Superior temporal gyrus (tissue), 1 donor: ENCODE results near the gene HDAC7.
A peak's percentile ranks its signal among the peaks of the same experiment; 100 is the strongest.
"Not testable (repeated sequence)": the region's sequence is repeated elsewhere in the genome, so short reads cannot be mapped to it uniquely, and the experiment has no call there.

Experiments
- DNase-seq: peaks from one replicate; pipeline ENCODE4 v3.0.0-alpha.2; 2016; ENCODE audit errors: extremely low spot score

HDAC7 gene

GRCh38 chr12:47813511-47814196, 6.0 kb downstream of the HDAC7 start:
- DNase-seq = no peak

DNA sequence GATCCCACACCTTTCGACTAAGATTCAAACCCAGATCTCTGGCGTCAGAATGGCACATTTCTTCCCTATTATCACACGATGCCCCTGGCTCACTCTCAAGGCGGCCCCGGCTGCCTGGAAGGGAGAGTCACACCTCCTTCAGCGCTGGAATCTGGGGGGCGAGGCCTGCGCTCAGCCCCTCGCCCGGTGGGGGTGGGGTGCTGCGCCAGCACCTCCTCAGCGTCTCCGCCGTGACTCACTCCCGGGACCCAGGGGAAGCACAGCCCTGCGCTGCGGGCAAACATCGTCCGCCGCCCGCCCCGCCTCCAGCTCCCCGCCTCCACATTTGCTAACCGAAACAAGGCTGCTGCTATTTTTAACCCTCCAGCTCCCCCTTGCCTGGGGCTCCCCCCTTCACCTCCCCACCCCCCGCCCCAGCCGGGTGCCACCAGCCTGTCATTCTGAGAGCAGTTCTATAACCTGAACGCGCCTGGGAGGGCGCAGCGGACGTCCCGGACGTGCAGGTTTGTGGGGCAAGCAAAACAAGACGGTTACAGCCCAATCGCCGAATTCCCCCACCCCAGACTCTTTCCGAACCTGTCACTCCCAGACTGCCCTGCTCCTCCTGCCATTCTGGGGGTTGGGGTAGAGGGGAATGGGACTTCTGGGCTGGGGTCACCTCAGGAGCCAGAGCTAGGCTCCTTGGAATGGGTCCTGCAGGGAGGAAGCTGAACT, 6.7 kb downstream of the HDAC7 start:
- DNase-seq = no peak

DNA sequence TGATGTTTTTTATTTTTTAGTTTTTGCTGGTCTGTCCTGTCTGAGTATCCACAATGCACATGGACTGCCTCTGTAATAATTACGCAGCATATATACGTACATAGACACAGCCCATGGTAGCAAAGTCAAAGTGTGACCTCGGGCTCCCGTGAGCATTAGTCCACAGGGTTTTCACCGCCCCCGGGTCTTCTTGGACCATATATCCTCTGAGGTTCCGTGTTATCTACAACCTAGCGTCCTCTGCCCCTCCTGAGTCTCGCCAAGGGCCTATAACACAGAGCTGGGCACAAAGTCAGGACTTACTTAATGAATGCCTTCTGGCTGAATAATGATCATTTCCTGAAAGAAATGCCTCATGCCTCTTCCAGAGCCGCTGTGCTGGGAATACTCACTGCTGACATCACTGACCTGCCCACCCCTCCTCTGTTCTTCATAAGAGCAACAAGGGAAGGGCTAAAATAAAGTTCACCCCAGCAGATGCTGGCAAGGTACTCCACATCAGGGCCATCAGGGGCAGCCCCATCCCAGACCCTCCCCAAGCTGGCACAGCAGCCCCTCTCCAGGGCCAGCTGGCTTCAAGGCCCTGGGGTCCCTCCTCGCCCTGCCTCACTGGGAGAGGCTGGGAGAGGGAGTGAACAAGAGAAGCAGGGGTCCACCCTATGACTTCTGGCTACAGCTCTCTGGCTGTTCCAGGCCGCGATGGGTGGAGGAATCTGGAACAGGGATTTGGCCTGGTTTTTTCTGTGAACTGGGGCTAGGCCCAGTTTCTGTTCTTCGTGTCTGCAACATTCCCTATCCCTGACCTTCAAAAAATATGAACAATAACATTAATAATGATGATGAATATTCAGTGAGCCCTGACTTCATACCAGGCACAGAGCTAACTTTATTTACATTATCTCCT, 7.9 kb downstream of the HDAC7 start:
- DNase-seq = no peak

DNA sequence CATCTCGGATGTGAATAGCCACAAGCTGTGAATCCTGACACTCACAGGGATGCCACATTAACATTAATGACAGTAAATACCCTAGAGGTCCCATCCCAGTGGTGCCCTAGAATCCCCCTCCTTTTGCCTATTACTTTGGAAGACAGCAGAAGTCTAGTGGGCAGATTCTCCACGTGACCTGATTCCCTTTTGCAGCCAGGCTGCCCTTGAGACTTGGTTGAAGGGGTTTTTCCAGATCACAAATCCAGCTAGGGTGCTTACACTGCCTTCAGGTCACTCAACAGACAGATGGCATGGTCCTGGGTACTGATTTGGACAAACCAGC, 8.7 kb downstream of the HDAC7 start:
- no peak for DNase-seq

GRCh38 chr12:47809518-47809917, 10.2 kb downstream of the HDAC7 start:
- not testable (repeated sequence) for DNase-seq

- no peak for DNase-seq
These were observed 10.9 kb downstream of the HDAC7 start for GRCh38 chr12:47808574-47809365.

DNA sequence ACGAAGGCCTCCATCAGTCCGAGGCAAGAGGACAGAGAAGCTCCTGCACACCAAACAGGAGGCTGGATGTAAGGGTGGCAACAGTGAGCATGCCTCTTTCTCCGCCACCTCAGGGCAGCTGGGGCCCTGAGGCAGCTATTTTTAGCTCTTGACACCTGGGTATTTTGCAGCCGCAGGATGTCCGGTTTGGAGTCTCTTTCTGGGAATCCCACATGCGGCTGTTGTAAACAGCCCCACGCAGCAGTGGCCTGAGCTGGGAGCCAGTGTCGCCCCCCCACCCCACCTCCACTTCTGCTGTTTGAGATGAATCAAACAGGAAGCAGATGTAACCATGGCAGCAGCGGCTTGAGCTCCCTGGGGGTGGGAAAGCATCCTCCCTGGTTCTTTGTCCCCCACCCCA, 11.7 kb downstream of the HDAC7 start:
- no peak for DNase-seq

- DNase-seq = no peak
These were observed 12.4 kb downstream of the HDAC7 start for GRCh38 chr12:47807338-47807737.

- DNase-seq = peak; percentile 6
These were observed 14.3 kb downstream of the HDAC7 start for GRCh38 chr12:47805417-47805816.

DNA sequence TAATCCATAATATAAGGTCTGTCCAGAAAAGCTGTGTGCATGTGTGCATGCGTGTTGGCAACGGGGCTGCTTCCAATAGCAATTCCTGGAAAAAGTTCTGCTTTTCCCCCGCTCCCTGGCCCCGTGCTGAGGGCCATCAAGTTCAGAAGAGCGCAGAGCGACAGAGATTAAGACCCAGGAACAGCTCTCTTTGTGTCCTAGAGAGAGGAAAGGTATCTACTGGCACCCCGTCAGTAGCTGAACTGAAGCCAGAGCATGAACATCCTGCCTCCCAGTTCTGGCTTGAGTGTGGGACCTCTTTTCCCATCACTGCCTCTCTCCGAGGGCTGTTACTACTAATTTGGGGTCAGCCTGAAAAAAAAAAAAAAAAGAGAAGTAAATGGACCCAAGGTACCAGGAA, 15.5 kb downstream of the HDAC7 start:
- DNase-seq = peak; percentile 2

DNA sequence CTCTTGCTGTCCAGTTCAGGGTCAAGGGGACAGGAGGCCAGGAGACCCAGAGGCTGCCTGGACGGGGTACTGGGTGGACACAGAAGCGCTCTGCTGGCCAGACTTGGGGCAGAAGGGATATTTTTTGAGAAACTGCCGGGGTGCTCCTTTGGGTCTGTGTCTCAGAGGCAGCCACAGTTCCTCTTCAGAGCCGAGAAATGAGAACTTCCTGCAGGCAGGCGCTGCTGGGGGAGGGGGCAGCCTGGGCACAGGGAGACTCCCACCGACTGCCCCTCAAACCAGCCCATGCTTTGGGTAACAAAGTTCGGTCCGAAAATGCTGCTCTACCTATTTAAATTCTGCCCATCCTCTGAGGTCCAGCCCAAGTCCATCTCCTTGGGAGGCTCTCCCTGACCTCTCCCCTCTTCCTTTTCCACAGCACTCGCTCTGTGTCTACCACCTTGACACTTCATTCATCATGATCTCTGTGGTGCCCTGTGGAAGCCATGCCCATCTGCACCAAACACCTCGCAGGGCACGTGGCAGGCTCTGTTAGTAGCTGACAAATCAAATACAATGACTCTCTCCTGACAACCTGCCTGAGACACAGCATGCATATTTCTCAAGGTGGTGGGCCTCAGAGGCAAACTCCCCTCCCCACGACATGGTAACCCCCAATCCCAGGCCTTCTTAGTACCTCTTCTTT, 16.4 kb downstream of the HDAC7 start:
- DNase-seq = peak; percentile 1

DNA sequence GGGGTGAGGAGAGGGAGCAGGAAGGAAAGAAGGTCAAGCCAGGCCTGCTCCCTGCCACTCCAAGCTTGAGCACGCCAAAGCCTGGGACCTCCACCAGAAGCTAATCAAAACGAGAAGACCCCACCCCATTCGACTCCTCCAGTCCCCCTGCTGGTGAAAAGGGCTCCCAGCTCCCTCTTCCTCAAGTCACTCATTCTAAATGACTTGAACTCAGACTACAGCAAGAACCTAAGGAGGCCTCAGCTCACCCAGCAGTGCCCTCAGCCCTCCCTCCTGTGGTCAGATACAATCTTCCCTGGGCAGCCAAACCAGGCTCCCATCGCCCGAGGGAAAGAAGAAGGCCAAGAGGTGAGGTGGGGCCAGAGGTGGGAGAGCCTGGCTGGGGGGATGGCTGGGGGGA, 17.4 kb downstream of the HDAC7 start:
- no peak for DNase-seq

DNA sequence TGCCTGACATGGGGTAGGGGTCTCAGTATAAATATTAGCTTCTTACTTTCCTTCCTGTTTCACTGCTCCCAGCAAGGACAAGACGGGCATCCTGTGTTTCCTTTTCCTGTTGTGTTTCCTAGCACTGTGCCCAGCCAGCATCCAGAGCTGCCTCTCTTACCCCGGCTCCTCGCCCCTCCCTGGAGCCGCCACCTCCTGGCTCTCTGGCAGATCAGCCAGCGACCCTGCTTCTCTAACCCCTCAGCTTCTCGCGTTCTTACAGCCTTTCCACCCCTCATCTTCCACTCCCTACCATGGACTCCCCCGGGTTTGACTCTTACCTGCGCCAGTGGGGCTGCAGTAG, 17.8 kb downstream of the HDAC7 start:
- no peak for DNase-seq

DNA sequence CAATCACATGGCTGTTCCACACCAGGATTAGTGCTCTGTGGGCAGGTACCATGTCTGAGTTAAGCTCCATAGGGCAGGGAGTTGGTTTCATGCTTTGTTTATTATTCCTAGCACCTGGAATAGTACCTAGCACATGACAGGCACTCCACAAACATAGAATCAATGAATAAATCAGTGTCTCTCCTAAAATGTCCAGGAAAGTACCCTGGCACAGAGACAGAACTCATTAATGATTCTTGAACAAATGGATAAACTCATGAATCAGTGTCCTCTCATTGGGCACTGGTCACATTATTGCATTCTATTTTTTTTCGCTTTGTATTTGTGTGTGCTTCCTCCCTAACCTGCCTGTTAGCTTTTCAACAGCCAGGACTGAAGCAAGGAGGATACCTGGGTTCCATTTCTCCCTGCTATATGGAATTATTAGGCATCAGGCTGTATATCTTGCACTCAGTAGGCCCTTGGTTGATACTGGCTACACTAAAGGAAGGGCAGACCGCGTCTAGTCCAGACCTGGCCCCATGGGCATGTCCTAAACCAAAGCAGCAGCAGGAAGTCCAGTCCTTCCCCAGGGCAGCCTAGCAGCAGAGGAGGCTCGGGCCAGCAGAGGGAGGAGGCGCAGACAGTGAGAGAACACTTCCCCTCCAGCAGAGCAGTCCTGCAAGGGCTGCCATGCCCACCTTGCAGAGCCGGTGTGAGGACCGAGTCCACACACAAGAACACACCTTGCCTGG, 18.4 kb downstream of the HDAC7 start:
- peak; percentile 13 for DNase-seq

- DNase-seq = peak; percentile 5
These were observed 19.1 kb downstream of the HDAC7 start for GRCh38 chr12:47800582-47800981.

DNA sequence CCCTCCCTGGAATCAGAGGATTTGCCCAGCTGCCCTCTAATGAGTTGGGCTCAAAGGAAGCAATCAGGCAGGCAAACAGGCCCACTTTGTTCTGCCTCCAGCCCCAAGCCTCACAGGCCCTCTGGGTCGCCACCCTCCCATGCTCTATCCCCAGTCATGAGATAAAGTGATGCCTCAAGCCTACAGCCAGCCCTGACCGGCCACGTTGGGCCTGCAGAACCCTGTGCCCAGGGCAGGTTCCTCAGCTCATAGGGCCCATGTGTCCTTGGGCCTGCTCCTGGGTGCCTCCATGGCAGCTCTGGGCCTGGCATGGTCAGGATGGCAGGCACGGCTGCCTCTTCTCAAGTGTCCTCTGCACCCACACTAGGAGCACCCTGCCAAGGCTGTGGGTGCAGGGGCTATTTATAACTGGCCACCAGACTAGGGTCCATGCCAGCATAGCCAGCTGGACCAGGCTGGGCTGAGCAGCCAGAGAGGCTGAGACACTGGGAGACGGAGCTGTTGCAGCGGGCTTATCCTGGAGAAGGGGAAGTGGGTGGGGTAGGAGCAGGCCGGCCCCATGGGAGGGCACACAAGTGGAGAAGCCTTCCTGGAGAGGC, 20.2 kb downstream of the HDAC7 start:
- DNase-seq = peak; percentile 76

DNA sequence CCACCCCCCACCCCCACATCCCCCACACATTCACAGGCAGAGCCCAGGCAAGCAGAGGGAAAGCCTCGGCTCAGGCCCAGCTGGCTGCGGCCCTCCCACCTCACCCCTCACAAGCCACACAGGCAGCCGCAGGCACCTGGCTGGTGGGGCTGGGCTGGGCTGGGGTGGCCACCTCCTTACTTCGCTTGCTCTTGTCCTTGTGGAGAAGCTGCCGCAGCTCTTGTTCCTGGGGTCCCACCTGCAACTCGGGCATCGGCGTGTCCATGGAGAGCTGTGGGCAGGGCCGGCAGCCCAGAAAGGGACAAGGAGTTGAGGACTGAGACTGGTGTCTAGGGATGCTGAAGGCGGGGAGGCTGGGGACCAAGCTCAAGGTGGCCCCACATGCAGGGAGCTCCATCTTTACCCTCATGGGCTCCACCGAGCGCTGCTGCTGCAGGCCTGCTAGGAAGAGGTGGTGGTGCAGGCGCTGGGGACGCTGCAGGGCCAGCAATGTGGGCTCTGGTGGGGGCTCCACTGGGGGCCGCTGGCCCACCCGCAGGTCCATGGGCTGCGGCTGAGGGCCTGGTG, 21.2 kb downstream of the HDAC7 start:
- no peak for DNase-seq

DNA sequence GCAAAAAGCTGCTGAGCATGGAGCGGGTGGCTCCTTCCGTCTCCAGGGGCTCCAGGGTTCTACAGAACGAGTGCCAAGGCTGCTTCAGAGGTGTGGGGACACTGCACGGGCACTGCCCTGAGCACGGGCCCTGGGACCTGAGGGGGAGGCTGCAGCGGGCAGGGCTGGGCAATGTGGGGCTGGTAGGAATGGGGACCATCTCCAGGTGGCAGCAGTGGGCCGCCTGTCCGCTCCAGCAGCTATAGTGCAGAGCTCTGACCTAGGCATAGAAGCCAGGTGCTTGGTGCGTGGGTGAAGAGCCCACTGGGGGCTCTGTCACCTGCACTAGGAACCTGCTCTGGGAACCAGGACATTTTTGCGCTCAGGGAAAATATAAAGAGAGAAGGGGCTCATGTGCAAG, 22.3 kb downstream of the HDAC7 start:
- peak; percentile 52 for DNase-seq

- DNase-seq = no peak
These were observed 23.8 kb downstream of the HDAC7 start for GRCh38 chr12:47795814-47796411.
